Activated CD4-positive, alpha-beta T cell treated with anti-CD3 and anti-CD28 coated beads for 48 hours (primary cell): Measurements from ENCODE around the gene SERPINA5.

Source experiments
- DNase-seq: peaks from one replicate; pipeline ENCODE4 v3.0.0-alpha.2; 2020

SERPINA5 gene, protein sequence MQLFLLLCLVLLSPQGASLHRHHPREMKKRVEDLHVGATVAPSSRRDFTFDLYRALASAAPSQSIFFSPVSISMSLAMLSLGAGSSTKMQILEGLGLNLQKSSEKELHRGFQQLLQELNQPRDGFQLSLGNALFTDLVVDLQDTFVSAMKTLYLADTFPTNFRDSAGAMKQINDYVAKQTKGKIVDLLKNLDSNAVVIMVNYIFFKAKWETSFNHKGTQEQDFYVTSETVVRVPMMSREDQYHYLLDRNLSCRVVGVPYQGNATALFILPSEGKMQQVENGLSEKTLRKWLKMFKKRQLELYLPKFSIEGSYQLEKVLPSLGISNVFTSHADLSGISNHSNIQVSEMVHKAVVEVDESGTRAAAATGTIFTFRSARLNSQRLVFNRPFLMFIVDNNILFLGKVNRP

DNA sequence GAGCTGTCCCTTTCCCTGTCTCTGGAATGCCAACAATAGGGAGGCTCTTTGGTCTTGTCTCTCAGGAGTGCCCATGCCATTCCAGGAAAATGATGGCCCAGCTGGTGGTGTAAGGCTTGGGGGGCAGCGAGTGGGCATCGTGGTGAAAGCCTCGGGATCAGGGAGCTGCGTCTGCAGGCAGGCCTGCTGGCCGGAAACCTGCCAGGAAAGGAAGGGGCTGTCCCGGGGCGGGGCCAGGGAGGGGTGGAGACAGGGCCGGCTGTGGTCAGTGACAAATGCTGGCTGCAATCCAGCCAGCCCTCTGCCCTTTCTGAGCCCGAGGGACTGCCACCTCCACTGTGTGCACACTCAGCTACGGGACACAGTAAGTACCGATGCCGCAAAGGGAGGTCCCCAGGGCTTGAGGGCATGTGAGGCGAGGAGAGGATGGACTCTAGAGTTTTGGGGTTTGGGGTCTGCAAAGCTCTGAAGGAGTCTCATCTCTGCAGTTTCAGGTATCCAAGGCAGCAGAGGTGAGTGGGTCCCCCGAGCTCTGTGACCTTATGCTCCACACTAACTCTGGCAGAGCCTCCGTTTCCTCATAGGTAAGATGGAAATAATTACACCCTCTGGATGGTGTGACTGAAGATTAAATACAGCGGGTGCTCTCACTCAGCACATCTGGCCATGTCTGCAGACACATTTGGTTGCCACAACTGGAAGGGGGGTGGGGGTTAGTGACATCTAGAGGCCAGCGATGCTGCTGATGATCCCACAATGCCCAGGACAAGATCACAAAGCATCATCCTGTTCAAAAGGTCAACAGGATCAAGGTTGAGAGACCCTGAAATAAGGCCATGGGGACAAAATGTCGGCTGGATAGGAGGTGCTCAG is at the start of gene SERPINA5:
TSS of gene SERPINA5 (plus strand) at position 300 of the 873 bp plus-strand sequence. CDS start 5,937 bp downstream, outside the sequence.
- DNase-seq: no peak

DNA sequence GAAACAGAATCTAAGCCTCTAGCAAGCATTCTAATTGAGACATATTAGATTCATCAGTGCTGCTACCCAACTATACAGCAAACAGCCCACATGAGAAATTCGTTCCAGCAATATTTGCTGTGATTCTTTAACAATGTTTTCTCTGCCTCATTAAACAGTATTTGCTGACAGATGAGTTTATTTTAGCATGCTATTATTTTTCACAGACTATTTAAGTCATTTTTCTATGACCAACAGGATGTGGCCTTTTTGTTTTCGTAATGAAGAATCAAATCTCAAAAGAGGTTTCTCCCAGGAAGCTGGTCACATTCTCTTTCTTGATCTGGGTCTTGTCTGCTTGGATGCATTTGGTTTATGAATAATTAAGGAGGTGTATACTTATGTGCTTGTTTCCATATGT is 48.8 kb upstream of the SERPINA5 start:
- no peak for DNase-seq

DNA sequence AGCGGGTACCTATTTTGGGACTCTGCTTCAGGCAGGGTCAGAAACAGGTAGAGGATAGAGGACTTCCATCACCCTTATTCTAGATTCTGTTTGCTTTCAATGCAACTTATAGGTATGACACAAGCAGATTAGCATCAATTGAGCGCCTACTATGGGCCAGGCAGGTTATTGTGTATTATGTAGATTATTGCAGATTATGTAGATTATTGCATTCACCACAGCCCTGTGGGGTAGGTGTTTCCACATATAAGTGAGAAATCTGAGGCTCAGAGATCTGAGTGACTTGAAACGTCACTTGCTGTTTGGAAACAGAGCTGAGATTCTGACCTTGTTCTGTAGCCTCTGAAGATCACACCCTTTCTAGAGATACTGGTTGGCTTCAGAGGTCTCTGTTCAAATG is 45.7 kb upstream of the SERPINA5 start:
- no peak for DNase-seq

DNA sequence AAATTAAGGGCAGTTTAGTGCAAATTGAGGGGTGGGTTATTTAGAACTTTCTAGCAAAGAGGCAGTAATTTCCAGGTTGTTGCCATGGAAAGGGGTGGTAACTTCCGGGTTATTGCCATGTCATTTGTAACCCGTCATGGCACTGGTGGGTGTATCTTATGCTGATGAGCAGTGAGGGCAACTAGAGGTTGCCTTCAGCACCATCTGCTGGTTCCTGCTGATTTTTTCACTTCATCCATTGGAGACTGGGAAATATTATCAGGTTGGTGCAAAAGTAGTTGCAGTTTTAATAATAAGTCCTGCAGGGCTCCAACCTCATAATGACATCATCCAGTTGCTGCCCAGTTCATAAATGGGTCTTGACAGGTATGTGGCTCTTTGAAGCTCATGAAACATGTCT is 44.4 kb upstream of the SERPINA5 start:
- no peak for DNase-seq

DNA sequence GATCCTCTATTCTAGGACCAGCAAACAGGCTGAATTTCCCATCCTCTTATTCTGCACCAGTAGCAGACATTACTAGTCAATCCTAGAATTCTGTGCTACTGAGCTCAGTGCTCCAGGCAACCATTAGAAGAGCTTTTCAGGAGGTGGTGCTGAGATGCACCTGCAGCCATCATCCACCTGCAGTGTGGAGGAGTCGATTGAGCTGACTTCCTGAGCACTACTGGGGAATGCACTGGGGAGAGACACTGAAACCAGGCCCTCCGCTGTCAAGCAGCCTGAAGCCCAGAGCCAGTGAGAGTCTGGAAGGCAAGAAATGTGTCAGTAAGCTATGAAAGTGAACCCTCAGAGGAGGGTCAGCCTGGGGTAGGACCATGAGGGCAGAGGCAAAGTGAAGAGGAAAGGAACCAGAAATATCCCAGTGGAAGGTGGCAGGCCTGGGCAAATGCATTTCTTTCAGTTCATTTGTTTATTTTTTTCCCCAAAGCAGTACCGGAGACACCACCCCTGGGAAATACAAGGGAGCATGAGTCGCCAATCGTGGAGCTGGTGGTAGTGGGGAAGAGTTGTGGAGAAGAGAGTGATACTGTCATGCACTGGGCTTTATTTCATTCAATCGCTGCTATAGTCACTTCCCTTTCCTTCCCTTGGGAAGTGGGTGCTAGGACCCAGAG is 43.0 kb upstream of the SERPINA5 start:
- no peak for DNase-seq

DNA sequence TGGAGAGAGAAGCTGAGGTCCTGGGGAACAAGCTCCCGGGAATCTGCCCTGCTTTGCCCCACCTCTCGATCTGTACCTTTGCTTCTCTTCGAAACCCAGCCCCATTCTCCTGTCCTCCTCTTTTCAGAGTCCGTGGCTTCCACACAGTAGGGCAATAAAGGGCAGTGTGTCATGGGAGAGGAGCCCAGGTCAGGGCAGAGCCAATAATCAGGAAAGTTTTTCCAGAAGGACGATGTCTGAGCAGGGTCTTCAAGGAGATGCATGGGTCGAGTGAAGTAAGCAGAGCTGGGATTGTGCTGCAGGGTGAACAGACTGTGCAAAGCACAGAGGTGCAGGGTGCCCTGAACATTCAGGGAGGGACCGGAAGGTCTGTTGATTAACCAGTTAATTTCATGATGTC is 42.0 kb upstream of the SERPINA5 start:
- DNase-seq: no peak

DNA sequence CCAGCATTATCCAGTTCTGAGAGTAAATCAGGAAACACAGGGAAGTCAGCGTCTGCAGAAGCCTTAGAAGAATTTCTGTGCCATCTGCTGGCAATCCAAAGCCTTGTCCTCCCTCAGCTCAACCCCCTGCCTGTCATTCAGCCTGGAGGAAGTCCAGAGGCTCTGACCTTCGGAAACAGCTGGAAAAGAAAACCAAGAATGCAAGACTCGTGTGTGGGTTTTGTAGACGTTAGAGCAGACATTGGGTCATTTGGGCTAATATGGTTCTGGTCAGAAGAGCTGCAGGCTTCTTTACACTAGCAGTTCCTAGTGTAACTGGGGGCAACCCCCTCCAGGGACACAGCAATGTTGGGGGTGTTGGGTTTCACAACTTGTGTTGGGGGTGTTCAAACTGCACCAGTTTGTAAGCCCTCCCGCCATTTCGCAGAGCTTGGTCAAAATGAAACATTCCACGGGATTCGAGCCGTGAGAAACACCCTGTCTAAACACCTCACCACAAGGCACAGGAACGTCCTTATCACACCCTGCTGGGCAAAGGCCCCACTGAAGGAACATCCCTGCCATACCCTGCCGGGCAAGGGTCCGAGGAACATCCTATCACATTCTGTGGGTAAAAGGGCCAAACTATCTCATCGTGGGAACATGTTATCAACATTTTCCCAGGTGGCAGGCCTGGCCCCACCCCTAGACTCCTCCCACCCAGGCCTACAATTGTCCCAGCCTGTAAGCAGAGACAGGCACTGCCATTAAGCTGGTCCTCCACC is 41.0 kb upstream of the SERPINA5 start:
- no peak for DNase-seq

DNA sequence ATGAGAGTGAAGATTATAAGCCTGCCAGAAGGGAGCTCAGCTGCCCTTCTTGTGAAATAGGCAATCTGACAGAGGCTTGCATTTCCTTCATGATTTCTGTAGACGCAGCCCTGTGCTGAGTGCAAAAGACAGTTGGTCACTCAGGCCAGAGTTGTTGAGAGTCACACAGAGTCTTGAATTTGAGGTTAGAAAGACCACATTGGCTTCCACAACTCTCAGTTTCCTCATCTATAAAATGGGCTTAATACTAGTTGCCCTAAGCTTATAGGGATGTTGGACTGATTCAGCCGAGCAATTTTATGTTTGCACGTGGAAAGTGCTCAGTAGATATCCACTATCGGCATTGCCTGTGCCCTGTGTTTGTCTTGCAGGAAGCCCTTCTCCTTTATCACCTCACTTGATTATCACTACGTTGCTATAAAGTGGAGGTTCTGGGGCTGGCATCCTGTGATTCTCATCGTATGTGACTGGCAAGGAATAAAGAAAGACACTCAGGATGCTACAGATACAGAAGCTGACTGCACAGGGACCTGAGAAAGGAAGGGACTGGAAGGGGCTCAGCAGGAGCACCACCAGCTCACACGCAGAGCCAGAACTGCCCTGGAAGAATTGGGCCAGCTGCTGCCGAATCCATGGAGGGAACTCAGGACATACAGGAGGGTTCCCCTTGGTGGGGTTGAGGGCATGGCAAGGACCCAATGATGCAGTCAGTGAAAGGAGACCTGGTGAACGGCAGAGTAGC is 39.8 kb upstream of the SERPINA5 start:
- DNase-seq: no peak

DNA sequence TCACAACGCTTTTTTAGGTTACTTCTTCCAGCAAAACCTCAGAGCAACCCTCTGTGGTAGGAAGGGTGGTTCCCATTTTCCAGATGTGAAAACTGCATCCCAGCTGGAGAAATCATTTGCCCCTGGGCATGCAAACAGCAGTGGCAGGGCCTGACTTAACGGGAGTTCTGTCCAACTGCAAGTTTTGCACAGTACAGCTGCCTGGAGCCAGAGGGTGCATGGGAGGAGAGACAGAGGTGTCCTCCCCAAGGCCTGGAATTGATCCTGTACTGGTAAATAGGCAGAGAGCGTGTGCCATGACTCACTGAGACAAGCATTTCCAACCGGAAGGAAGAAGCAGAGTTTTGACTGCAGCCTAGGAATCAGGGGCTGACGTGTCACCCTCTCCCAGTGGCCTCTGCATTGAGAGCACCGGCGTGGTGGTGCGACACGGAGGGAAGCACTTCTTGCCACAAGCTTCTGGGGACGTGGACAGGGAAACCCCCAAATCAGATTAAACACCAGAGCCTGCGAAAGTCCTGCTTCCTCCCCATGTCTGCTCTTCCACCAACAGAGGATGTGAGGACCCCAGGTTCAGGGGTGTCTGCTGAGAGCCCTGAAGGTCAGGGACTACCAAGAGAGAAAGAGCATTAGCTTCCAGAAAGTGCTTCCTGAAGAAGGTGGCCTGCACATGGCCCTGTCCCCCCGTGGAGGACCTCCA is 39.0 kb upstream of the SERPINA5 start:
- no peak for DNase-seq

DNA sequence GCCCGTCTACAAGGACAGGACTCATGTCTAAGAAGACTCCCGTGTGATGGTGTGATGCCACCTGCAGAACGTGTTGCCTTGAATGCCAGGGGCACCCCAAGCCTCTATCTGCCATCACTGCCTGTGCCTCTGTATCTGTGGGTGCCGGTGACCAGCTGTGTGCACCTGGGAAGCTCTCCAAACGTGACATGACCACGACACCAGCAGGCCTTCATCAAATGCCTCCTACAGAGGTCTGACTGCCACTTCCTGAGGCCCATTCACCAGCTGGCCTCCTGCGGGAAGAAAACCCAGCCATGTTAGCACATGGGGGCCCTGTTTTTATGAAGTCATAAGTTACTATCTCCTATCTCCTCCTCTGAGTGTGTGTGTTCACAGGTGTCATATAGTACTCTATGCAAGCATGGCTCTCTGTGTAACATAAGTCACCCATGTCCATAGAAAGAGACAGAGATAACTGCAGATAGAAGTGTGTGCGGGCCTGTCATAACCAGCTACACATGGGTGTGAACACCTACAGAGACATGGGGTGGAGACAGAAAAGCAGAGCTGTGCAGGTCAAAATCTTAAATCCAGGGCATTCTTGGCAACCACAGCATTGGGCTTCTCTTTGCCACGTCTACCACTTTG is 38.3 kb upstream of the SERPINA5 start:
- no peak for DNase-seq

DNA sequence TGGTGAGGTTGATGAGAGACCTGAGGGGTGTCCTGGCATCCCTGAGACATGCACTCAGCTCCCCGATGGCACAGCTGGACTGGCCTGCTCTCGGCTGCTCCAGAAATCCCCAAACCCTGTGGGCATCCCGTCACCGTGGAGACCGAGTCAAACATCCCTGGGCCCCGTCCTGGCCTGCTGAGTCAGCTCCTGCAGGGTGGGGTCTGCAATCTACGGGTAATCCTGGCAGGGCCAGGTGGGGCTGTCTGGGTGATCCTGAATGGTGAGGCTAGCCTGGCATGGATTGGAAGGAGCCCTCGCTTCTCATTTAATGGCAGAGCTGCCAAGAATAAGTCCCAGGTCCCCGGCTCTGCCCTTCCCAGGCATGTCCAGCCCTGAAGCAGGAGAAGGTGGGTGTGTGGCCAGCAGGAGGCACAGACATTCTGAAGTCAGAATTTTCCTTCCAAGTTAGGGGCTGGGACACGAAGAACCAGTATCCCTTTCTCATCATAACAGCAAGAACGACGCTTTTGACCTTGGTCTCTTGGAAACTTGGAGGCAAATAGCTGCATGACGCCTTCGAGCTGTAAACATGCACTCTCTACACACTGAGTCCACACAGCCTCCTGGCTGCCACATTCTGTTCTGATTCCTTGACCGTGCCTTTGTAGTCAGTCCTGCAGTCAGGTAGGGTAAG is 37.6 kb upstream of the SERPINA5 start:
- DNase-seq: no peak

DNA sequence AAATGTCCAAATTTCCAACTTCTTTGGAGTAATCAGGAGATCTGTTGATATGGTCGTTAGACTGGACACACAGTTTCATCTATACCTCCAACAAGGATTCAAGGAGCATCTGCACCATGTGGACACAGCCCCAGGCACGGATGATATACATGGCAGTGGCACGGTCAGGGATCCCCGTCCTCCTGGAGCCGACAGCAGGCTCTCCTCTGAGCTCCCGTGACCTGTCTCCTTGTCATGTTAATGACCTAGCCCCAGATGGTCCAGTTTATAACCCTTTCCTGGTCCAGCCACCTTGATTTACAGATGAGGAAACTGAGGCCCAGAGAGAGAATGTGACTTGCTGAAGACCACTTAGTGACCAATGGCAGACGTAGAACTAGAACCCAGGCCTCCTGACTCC is 36.5 kb upstream of the SERPINA5 start:
- no peak for DNase-seq

DNA sequence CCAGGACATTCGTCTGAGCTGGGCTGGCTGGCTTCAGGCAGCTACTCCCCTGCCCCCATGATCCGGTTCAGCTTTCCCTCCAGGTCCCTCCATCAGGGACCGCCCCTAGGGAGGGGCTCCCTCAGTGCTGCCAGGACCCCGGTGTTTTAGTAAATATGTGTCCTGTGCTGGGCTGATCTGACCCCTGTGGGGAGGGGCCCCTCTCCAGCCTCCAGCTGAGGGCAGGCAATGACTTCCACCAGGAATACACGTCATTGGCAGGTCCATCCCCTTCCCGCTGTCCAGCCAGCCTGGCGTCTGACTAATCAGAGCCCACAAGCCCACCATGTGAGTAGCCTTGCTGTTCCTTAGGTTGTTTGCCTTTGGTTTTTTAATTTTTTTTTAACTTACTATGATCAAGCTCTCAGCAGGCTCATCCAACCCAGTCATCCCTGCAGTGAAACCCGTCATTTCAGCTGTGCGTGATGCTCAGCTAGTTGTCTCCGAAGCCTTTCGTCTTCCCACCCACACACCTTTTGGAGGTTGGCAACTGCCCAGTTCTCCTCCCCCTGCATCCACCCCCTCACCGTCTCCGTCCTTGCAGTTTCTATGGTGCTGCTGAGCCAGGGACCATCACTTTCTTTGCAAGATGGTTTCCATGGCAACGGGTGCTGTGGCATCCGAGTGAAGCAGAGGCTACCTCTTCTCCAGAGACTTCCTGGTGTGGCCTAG is 35.9 kb upstream of the SERPINA5 start:
- no peak for DNase-seq

DNA sequence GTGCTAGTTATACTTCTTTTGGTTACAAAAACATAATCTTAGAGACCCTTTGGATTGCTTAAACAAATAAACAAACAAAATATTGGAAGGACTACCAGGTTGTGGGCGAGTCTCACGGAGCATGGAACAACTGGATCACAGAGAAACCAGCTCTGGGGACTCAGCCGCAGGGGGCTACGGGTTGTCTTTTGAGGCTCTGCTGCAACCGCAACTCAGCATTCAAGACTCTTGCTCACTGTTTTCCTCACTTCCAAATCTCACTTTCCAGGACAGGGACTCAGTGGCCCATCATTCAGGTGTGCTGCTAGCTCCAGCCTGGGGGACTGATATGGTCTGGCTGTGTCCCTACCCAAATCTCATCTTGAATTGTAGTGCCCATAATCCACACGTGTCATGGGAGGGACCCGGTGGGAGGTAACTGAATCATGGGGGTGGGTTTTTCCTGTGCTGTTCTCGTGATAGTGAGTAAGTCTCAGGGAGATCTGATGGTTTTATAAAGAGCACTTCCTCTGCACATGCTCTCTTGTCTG is 34.0 kb upstream of the SERPINA5 start:
- no peak for DNase-seq

DNA sequence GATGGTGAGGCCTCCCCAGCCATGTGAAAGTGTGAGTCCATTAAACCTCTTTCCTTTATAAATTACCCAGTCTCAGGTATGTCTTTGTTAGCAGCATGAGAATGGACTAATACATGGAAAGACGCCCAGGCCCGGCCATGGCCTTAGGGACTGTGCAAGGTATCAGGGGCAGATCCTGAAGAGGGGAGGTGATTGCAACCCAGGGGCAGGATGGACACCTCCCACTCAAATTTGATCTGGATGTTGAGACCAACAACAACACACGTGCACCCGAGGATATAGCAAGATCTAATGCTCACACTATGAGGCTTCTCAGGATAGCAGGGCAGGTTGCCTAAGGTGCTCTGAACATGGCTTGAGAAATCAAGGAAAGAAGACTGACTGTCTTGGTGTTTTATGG is 33.5 kb upstream of the SERPINA5 start:
- no peak for DNase-seq

DNA sequence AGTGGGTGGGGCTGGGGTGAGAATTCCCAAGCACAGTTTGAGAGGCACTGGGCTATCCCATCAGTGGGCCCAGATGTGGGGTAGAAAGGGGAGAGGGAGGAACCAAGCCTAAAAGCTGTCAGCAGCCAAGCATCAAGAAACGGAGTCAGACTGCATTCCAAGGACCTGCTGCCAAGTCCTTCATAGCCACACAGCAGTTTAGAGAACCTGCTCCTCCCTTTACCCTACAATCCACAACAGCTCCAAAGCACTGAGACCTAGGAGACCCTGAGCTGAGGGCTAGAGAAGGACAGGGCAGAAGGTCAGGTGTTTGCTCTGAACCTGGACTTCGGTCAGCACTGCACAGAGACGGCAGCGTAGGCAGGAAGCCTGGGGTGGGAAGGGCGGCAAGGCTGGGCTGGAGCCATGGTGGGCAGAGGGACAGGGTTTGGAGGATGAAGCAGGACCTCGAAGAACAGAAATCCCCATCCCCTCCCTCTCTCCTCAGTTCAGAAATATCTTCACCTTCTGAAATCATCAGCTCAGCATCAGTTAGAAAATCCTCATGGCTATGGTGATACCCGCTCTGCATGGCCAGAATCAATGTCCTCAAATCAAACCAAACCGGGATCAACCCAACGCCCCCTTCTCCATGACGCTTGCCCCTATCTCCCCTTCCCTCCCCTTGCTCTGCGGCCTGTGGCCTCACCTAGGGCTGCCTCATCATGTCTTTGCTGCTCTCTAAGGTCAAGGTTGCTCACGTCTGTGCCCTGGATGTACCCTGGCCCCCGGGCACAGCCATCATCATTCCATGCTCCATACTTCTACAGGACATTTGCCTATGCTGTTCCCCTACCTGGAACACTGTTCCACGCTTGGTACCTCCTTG is 32.9 kb upstream of the SERPINA5 start:
- no peak for DNase-seq

DNA sequence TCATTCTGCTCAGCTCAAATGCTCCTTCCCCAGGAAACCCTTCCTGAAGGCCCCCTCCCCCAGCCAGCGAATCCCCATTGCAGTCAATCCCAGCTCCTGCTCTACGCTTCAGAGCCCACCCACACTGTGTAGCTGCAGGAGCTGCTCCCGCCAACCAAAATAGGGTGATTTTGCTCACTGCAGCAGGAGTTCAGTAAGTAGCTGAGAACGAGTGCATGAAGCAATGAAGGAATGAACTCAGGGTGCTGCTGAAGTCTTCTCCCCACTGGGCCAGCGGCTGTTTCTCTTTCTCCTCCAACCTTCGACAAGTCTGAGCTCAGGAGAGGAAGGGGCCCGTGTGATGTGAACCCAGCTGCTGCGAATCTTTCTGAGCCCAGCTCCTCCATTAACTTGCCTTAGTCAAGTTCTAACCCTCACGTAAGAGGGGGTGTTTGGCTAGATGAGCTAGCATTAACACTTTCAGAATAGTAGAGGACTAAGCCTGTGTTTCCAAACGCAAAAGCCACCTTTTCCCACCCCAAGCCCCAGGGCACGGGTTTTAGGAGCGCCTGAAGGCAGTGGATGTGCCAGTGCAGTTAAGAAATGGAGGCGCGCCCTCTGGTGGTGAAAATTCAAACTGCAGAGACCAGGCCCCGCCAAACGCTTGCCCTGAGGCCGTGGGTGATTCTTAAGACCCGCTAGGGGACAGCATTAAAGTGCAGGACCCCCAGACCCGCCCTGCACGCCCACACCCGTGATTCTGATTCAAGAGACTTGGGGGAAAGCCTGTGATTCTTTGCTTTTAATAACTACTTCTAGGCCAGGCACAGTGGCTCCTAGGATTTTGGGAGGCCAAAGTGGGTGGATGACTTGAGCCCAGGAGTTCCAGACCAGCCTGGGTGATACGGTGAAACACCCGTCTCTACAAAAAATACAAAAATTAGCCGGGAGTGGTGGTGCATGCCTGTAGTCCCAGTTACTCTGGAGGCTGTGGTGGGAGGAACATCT is 31.9 kb upstream of the SERPINA5 start:
- peak; percentile 77 for DNase-seq
